Body of pancreas (tissue), 4 donors: ENCODE data around the gene KIFC3. TPM values are rescaled to one million over a fixed set of nuclear protein-coding genes. Genes with fewer than 3 reads are reported as not detected.

Source experiments
- ATAC-seq: fragments of 150-250 bp; one replicate; pipeline ENCODE4 v1.9.1; 2016
- DNase-seq, 4 donors: peaks; one replicate each; pipeline ENCODE4 v3.0.0-alpha.2; 2019
- H3K27ac ChIP-seq, 4 donors: fragments of 200-600 bp; sonication (generic); 1 replicate in 3 of 4; 2 replicates in 1 of 4; pipeline versions ENCODE4 v1.5.1 to v1.6.1; 2016 to 2019; ENCODE audit warnings: mild to moderate bottlenecking in 1 of 4, mixed read lengths in 1 of 4, moderate library complexity in 1 of 4
- H3K27me3 ChIP-seq, 2 donors: fragments of 200-600 bp; sonication (generic); one replicate each; pipeline ENCODE4 v1.6.0; 2016; ENCODE audit warnings: mild to moderate bottlenecking in 1 of 2
- H3K36me3 ChIP-seq, 2 donors: fragments of 200-600 bp; sonication (generic); replicated peaks in 1 of 2; 2 replicates each; pipeline ENCODE4 v1.5.1; 2016; ENCODE audit warnings: low read depth in 2 of 2; ENCODE audit not compliant: insufficient read depth in 1 of 2
- H3K4me1 ChIP-seq: fragments of 200-600 bp; sonication (generic); one replicate; pipeline ENCODE4 v1.6.0; 2016
- H3K4me3 ChIP-seq, 2 donors: fragments of 200-600 bp; sonication (generic); 1 replicate in 1 of 2; 2 replicates in 1 of 2; pipeline ENCODE4 v1.5.1; 2016 to 2019
- H3K9me3 ChIP-seq, 3 donors: fragments of 200-600 bp; sonication (generic); 1 replicate in 2 of 3; 2 replicates in 1 of 3; pipeline ENCODE4 v1.5.1; 2016
- CTCF ChIP-seq, 7 experiments: fragments of 450-650 bp in 4 of 7; fragments of 200-600 bp in 3 of 7; sonication (generic) in 3 of 7; IDR thresholded peaks; one replicate each; pipeline ENCODE4 v1.5.1; 2016 to 2019; ENCODE audit warnings: antibody characterized with exemption in 7 of 7
- POLR2A ChIP-seq, 3 donors: fragments of 450-650 bp; IDR thresholded peaks; one replicate each; pipeline ENCODE4 v1.6.1; 2016; ENCODE audit warnings: antibody characterized with exemption in 3 of 3, mild to moderate bottlenecking in 2 of 3
- WGBS, 2 donors: methylation state at CpG; one replicate each; pipeline ENCODE4 v1.1.5; 2017; 5-methylcytosine and 5-hydroxymethylcytosine counted together
- intact Hi-C: fragments of 100-400 bp; cut with DNase I; formaldehyde crosslinking; loops from one replicate; pipeline ENCODE4 v1.15.1; 2023
- microRNA-seq, 2 donors: library from miRNA; unstranded; fragments of <30 nt; microRNA quantifications; one replicate each; pipeline ENCODE4, GENCODE V29; 2016; ENCODE audit warnings: borderline number of aligned reads in 2 of 2, borderline replicate concordance in 2 of 2
- small RNA-seq: library from RNA; depleted of rRNA; stranded (forward); fragments of <200 nt; gene quantifications from one replicate; pipeline ENCODE3, GENCODE V24; 2016
- total RNA-seq, 2 donors: library from RNA; depleted of rRNA; stranded (reverse); fragments of >200 nt; gene quantifications; one replicate each; pipeline ENCODE4 v1.1.0, GENCODE V29; 2016

The KIFC3 gene
- total RNA-seq, 2 donors from 2014 or later = 120 to 205 TPM

GRCh38 chr16:57709663-57710062 lies 92.6 kb downstream of the KIFC3 start:
- Histone ChIP-seq H3K27me3 (no peaks in the 10 kb centered on the region), H3K4me3 (no peak overlapping the region), H3K9me3 (no peaks in the 10 kb centered on the region), H3K4me1 (peaks cover 5% of the 10 kb centered on the region), H3K27ac (no peak overlapping the region), H3K36me3 (no peaks in the 10 kb centered on the region)
- ATAC-seq (no peak), DNase-seq (no peak)
- WGBS, 2 donors = 86 to 91% methylated on average over 3 of the region's 3 CpGs
- TF ChIP-seq POLR2A (IDR thresholded peaks at IDR 0.05) = no peak
- TF ChIP-seq CTCF (IDR thresholded peaks at IDR 0.05) = no peak
- intact Hi-C loops = no loop called here

Small RNA genes within 50 kb of the gene (microRNA-seq; reads per million reads assigned to microRNA genes)
- gene MIR6772 = 0 reads per million in 2 donors

Small RNA genes within 50 kb of the gene (small RNA-seq; reads per million reads assigned to genes)
- gene MIR6772 = not detected
- gene RNU6-20P = not detected

Other genes with a start within 250 kb of the KIFC3 start
- 10 to 100 TPM; 53.7 to 61.6 TPM for gene ADGRG1, start 173.9 kb downstream of the KIFC3 start, total RNA-seq
- gene ADGRG3, start 134.2 kb downstream of the KIFC3 start, total RNA-seq = 1 to 10 TPM; 2.0 to 6.0 TPM
- 1 to 10 TPM in 1 of 2 donors, not detected in 1; 1.3 TPM for gene DRC7, start 107.7 kb downstream of the KIFC3 start, total RNA-seq
- gene KATNB1, start 66.7 kb downstream of the KIFC3 start, total RNA-seq = 10 to 100 TPM; 13.7 to 14.2 TPM
- not detected for gene CNGB1, start 168.6 kb upstream of the KIFC3 start, total RNA-seq
- gene ZNF319, start 198.2 kb upstream of the KIFC3 start, total RNA-seq = 1 to 10 TPM; 3.3 to 4.7 TPM
- 10 to 100 TPM; 22.4 to 46.7 TPM for gene USB1, start 198.9 kb upstream of the KIFC3 start, total RNA-seq
- gene MMP15, start 223.3 kb upstream of the KIFC3 start, total RNA-seq = 10 to 100 TPM; 22.3 to 35.3 TPM